ENCODE results near the gene FGFR3.

The FGFR3 gene

GRCh38 chr4:1754336-1754735 is 38.8 kb upstream of the FGFR3 start:
- Histone ChIP-seq H3K9ac (ENCODE audit: low read length) (no peak overlapping the region), H4K20me1 (ENCODE audit: insufficient read depth, low read length) (no peaks in the 10 kb centered on the region), H3K27me3 (ENCODE audit: insufficient read depth, low read length) (no peaks in the 10 kb centered on the region), H3K9me2 (ENCODE audit: low read depth, low read length) (no peaks in the 10 kb centered on the region), H3K9me3 (ENCODE audit: low read length) (no peaks in the 10 kb centered on the region), H3K4me3 (ENCODE audit: low read depth, low read length, poor library complexity, severe bottlenecking) (no peak overlapping the region), H3K79me2 (ENCODE audit: insufficient read depth, low read length) (no peaks in the 10 kb centered on the region), H3K36me3 (ENCODE audit: insufficient read depth, low read length) (no peaks in the 10 kb centered on the region), H3K4me1 (ENCODE audit: insufficient read depth, low read length, severe bottlenecking) (no peaks in the 10 kb centered on the region), H3K4me2 (ENCODE audit: low read length) (no peak overlapping the region), H2AFZ (ENCODE audit: low read length) (no peak overlapping the region), H3F3A (ENCODE audit: insufficient read depth, low read length) (no peaks in the 10 kb centered on the region), H3K27ac (ENCODE audit: low read depth, low read length, poor library complexity, severe bottlenecking) (no peak overlapping the region)
- TF ChIP-seq, protein P1, sequence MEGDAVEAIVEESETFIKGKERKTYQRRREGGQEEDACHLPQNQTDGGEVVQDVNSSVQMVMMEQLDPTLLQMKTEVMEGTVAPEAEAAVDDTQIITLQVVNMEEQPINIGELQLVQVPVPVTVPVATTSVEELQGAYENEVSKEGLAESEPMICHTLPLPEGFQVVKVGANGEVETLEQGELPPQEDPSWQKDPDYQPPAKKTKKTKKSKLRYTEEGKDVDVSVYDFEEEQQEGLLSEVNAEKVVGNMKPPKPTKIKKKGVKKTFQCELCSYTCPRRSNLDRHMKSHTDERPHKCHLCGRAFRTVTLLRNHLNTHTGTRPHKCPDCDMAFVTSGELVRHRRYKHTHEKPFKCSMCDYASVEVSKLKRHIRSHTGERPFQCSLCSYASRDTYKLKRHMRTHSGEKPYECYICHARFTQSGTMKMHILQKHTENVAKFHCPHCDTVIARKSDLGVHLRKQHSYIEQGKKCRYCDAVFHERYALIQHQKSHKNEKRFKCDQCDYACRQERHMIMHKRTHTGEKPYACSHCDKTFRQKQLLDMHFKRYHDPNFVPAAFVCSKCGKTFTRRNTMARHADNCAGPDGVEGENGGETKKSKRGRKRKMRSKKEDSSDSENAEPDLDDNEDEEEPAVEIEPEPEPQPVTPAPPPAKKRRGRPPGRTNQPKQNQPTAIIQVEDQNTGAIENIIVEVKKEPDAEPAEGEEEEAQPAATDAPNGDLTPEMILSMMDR (IDR thresholded peaks at IDR 0.05; ENCODE audit: low read length) = no peak

DNA sequence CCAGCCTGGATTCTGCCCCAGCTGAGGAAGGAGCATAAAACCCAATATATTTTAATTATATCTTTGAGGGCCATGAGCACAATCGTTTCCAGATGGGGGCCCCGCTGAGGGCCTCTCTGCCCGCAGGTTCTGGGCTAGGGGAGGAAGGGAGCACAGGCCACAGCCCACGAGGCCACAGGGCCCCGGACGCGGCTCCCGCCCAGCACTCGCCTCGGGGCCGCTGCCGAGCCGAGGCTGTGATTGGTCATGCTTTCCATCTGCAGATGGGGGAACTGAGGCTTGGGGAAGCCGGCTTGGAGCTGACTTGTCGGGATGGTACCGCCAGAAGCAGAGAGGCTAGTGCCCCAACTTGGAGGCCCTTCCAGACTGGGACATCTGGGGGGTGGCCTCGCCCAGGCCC is 37.8 kb upstream of the FGFR3 start:
- Histone ChIP-seq H3K79me2 (ENCODE audit: insufficient read depth, low read length) (no peaks in the 10 kb centered on the region), H3K27me3 (ENCODE audit: insufficient read depth, low read length) (no peaks in the 10 kb centered on the region), H3K9ac (ENCODE audit: low read length) (no peak overlapping the region), H2AFZ (ENCODE audit: low read length) (no peak overlapping the region), H3K4me3 (ENCODE audit: low read depth, low read length, poor library complexity, severe bottlenecking) (no peak overlapping the region), H3K9me3 (ENCODE audit: low read length) (no peaks in the 10 kb centered on the region), H3K4me2 (ENCODE audit: low read length) (no peak overlapping the region), H4K20me1 (ENCODE audit: insufficient read depth, low read length) (no peaks in the 10 kb centered on the region), H3K4me1 (ENCODE audit: insufficient read depth, low read length, severe bottlenecking) (no peaks in the 10 kb centered on the region), H3F3A (ENCODE audit: insufficient read depth, low read length) (no peaks in the 10 kb centered on the region), H3K27ac (ENCODE audit: low read depth, low read length, poor library complexity, severe bottlenecking) (no peak overlapping the region), H3K9me2 (ENCODE audit: low read depth, low read length) (no peaks in the 10 kb centered on the region), H3K36me3 (ENCODE audit: insufficient read depth, low read length) (no peaks in the 10 kb centered on the region)
- no peak for TF ChIP-seq EZH2 (IDR thresholded peaks at IDR 0.05; ENCODE audit: borderline replicate concordance, low read length)
- TF ChIP-seq, protein P1 (IDR thresholded peaks at IDR 0.05; ENCODE audit: low read length) = no peak

DNA sequence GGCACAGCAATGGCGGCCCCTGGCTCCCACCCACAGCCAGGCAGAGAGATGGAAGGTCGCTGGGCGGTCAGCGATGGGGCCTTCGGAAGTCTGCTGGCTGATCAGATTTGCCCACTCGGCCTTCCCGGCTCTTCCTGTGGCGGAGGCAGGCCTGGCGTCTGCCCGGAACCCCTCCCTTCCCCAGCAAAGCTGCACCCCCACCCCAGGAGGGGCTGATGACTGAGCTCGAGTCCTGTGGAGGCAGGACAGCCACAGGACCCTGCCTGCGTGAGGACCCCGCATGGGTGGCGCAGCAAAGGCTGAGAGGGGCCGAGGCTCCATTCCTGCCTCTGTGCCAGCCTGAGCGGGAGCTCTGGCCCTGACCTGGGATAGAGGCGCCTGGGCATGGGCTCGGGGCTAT is 37.0 kb upstream of the FGFR3 start:
- Histone ChIP-seq H3K4me2 (ENCODE audit: low read length) (no peak overlapping the region), H4K20me1 (ENCODE audit: insufficient read depth, low read length) (no peaks in the 10 kb centered on the region), H3K4me1 (ENCODE audit: insufficient read depth, low read length, severe bottlenecking) (no peaks in the 10 kb centered on the region), H3K4me3 (ENCODE audit: low read depth, low read length, poor library complexity, severe bottlenecking) (no peak overlapping the region), H3K9ac (ENCODE audit: low read length) (no peak overlapping the region), H3K36me3 (ENCODE audit: insufficient read depth, low read length) (no peaks in the 10 kb centered on the region), H3F3A (ENCODE audit: insufficient read depth, low read length) (no peaks in the 10 kb centered on the region), H2AFZ (ENCODE audit: low read length) (no peak overlapping the region), H3K27me3 (ENCODE audit: insufficient read depth, low read length) (no peaks in the 10 kb centered on the region), H3K27ac (ENCODE audit: low read depth, low read length, poor library complexity, severe bottlenecking) (no peak overlapping the region), H3K9me2 (ENCODE audit: low read depth, low read length) (no peaks in the 10 kb centered on the region), H3K9me3 (ENCODE audit: low read length) (no peaks in the 10 kb centered on the region), H3K79me2 (ENCODE audit: insufficient read depth, low read length) (no peaks in the 10 kb centered on the region)
- TF ChIP-seq EZH2 (IDR thresholded peaks at IDR 0.05; ENCODE audit: borderline replicate concordance, low read length) = no peak
- TF ChIP-seq, protein P1 (IDR thresholded peaks at IDR 0.05; ENCODE audit: low read length) = no peak
